ENCODE data around the gene NOTUM.

DNA sequence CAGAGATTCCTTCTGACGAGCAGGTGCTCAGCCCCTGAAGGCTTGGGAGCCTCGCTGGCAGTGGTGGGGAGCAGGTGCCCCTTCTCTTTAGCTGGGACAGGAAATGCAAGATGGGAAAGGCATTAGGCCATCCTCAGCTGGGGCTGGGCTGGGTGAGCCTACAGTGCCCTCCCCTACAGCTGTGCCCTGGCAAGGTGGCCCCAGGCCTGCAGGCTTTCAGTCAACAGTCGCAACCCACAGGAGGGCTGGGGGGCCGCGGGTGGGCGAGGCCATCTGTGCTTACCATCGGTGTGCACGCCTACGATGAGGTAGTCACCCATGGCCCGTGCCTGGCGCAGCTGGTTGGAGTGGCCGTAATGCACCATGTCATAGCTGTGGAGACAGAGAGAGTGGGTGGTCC lies 51.8 kb downstream of the NOTUM start:
- TF ChIP-seq, protein P1, sequence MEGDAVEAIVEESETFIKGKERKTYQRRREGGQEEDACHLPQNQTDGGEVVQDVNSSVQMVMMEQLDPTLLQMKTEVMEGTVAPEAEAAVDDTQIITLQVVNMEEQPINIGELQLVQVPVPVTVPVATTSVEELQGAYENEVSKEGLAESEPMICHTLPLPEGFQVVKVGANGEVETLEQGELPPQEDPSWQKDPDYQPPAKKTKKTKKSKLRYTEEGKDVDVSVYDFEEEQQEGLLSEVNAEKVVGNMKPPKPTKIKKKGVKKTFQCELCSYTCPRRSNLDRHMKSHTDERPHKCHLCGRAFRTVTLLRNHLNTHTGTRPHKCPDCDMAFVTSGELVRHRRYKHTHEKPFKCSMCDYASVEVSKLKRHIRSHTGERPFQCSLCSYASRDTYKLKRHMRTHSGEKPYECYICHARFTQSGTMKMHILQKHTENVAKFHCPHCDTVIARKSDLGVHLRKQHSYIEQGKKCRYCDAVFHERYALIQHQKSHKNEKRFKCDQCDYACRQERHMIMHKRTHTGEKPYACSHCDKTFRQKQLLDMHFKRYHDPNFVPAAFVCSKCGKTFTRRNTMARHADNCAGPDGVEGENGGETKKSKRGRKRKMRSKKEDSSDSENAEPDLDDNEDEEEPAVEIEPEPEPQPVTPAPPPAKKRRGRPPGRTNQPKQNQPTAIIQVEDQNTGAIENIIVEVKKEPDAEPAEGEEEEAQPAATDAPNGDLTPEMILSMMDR (IDR thresholded peaks at IDR 0.05) = no peak
- TF ChIP-seq POLR2A (IDR thresholded peaks at IDR 0.05) = no peak
